ENCODE results near the gene RSPO3.

The RSPO3 gene

GRCh38 chr6:127121637-127121960 lies 3.1 kb downstream of the RSPO3 start:
- ChIA-PET CTCF (interaction anchor here (0.8 to 2.2 kb wide), 7 partner anchors 9 to 1181 kb away, joined by 3 to 7 read pairs (median 5); no protein-coding TSS in a partner anchor), POLR2A (no interaction called here)
- H3K4me3 ChIP-seq (ENCODE audit: low read depth, low read length), result no peak overlapping the region
- no peak for DNase-seq (ENCODE audit: low read depth, low spot score)
- TF ChIP-seq CTCF (IDR thresholded peaks at IDR 0.05; ENCODE audit: insufficient read depth, low read length, missing control alignments), result no peak

- ChIA-PET CTCF (interaction anchor here (1.6 kb wide), 1 partner anchor 1172 kb away, joined by 3 read pairs; no protein-coding TSS in a partner anchor), POLR2A (no interaction called here)
- H3K4me3 ChIP-seq (ENCODE audit: low read depth, low read length), result no peak overlapping the region
- DNase-seq (ENCODE audit: low read depth, low spot score), result no peak
- no peak for TF ChIP-seq CTCF (IDR thresholded peaks at IDR 0.05; ENCODE audit: insufficient read depth, low read length, missing control alignments)
These were observed 5.7 kb downstream of the RSPO3 start for GRCh38 chr6:127124172-127124571.

GRCh38 chr6:127124680-127125079 lies 6.2 kb downstream of the RSPO3 start:
- no peak overlapping the region for H3K4me3 ChIP-seq (ENCODE audit: low read depth, low read length)
- TF ChIP-seq CTCF (IDR thresholded peaks at IDR 0.05; ENCODE audit: insufficient read depth, low read length, missing control alignments), result no peak
- no peak for DNase-seq (ENCODE audit: low read depth, low spot score)
- CTCF ChIA-PET, result no interaction called here
- POLR2A ChIA-PET, result no interaction called here

GRCh38 chr6:127128066-127128465 lies 9.6 kb downstream of the RSPO3 start:
- H3K4me3 ChIP-seq (ENCODE audit: low read depth, low read length), result no peak overlapping the region
- CTCF ChIA-PET, result no interaction called here
- no peak for TF ChIP-seq CTCF (IDR thresholded peaks at IDR 0.05; ENCODE audit: insufficient read depth, low read length, missing control alignments)
- POLR2A ChIA-PET, result no interaction called here
- DNase-seq (ENCODE audit: low read depth, low spot score), result no peak

GRCh38 chr6:127129251-127129650 lies 10.8 kb downstream of the RSPO3 start:
- POLR2A ChIA-PET, result no interaction called here
- no peak for DNase-seq (ENCODE audit: low read depth, low spot score)
- CTCF ChIA-PET, result interaction anchor here (2.0 kb wide), 1 partner anchor 8 kb away, joined by 6 read pairs; no protein-coding TSS in a partner anchor
- no peak overlapping the region for H3K4me3 ChIP-seq (ENCODE audit: low read depth, low read length)
- no peak for TF ChIP-seq CTCF (IDR thresholded peaks at IDR 0.05; ENCODE audit: insufficient read depth, low read length, missing control alignments)

- TF ChIP-seq CTCF (IDR thresholded peaks at IDR 0.05; ENCODE audit: insufficient read depth, low read length, missing control alignments), result no peak
- CTCF ChIA-PET, result interaction anchor here (1.9 to 2.0 kb wide), 2 partner anchors 10 to 59 kb away, joined by 4 to 6 read pairs; no protein-coding TSS in a partner anchor
- DNase-seq (ENCODE audit: low read depth, low spot score), result no peak
- POLR2A ChIA-PET, result no interaction called here
- no peak overlapping the region for H3K4me3 ChIP-seq (ENCODE audit: low read depth, low read length)
These were observed 12.8 kb downstream of the RSPO3 start for GRCh38 chr6:127131275-127131674.

All from AG04449 (cell line).